HEK293 (cell line): ENCODE measurements around the gene CSMD2.

Experiments
- GLI4 ChIP-seq: fragments of 450-650 bp; formaldehyde crosslinking; IDR thresholded peaks from 2 replicates; pipeline ENCODE4 v1.5.1; 2016; ENCODE audit warnings: missing biosample characterization, missing genetic modification characterization
- SCRT1 ChIP-seq: fragments of 450-650 bp; formaldehyde crosslinking; IDR thresholded peaks from 2 replicates; pipeline ENCODE4 v1.5.1; 2016; ENCODE audit warnings: missing biosample characterization, missing genetic modification characterization, borderline replicate concordance
- SP7 ChIP-seq: fragments of 450-650 bp; formaldehyde crosslinking; IDR thresholded peaks from 2 replicates; pipeline ENCODE4 v1.5.1; 2016; ENCODE audit warnings: missing biosample characterization, missing genetic modification characterization
- ZNF202 ChIP-seq: fragments of 450-650 bp; formaldehyde crosslinking; IDR thresholded peaks from 2 replicates; pipeline ENCODE4 v1.5.1; 2016; ENCODE audit warnings: missing biosample characterization, missing genetic modification characterization, borderline replicate concordance
- ZNF366 ChIP-seq: fragments of 450-650 bp; formaldehyde crosslinking; conservative IDR thresholded peaks from 2 replicates; pipeline ENCODE4 v1.5.1; 2016; ENCODE audit warnings: missing biosample characterization, missing genetic modification characterization
- ZNF530 ChIP-seq: fragments of 450-650 bp; formaldehyde crosslinking; IDR thresholded peaks from 2 replicates; pipeline ENCODE4 v1.5.1; 2016; ENCODE audit warnings: low read depth, missing biosample characterization, missing genetic modification characterization
- ZNF544 ChIP-seq: fragments of 450-650 bp; formaldehyde crosslinking; IDR thresholded peaks from 2 replicates; pipeline ENCODE4 v1.5.0; 2017; ENCODE audit warnings: missing biosample characterization, missing genetic modification characterization
- ZNF571 ChIP-seq: fragments of 450-650 bp; formaldehyde crosslinking; IDR thresholded peaks from 2 replicates; pipeline ENCODE4 v1.5.0; 2017; ENCODE audit warnings: missing biosample characterization, missing genetic modification characterization
- ZSCAN30 ChIP-seq: fragments of 450-650 bp; IDR thresholded peaks from 2 replicates; pipeline ENCODE4 v1.5.1; 2018; ENCODE audit warnings: missing biosample characterization, mild to moderate bottlenecking, missing genetic modification characterization, moderate library complexity
- TF ChIP-seq, protein P1 (sequence below): fragments of 450-650 bp; formaldehyde crosslinking; IDR thresholded peaks from 2 replicates; pipeline ENCODE4 v1.5.1; 2016; ENCODE audit warnings: missing biosample characterization, missing genetic modification characterization
- TF ChIP-seq, protein P2 (sequence below): fragments of 450-650 bp; formaldehyde crosslinking; IDR thresholded peaks from 2 replicates; pipeline ENCODE4 v1.5.1; 2016; ENCODE audit warnings: missing biosample characterization, missing genetic modification characterization

DNA sequence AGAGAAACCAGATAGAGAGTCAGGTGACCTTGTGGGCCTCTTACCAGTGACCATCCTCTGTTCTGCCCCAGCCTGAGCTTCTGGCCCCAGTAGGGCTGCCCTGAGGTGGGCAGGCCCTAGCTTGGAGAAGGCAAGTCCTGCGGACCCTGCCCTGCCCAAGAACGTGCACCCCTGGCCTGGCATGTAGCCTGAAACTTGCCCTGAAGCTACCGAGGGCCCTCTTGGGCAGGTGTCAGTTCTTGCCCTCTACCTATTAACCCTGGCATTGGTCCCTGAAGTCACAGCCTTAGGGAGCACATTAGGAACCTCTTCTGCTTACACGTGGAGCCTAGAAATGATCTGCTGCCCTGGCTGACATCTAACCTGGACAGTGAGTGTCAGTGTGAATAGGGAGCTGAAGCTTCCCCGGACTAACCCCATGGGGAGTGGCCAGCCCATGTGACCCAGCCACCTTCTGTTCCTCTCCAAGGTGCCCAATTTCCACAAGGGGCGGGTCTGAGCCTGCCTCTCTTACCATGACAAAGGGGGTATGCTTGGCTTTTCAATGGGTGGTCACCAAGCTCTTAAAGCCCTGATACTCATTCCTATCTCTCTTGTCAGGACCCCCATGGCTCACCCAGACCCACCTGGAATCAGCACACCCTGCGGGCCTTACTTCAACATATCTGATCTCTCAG is 529.6 kb downstream of the CSMD2 start:
- TF ChIP-seq ZNF530 (tag by site-specific recombination) (no peak), ZNF544 (tag by site-specific recombination) (no peak), GLI4 (tag by site-specific recombination) (no peak), SP7 (tag by site-specific recombination) (no peak), SCRT1 (tag by site-specific recombination) (no peak), ZNF366 (no peak), ZNF202 (tag by site-specific recombination) (no peak), ZSCAN30 (no peak), ZNF571 (tag by site-specific recombination) (no peak)
- TF ChIP-seq, protein P1, sequence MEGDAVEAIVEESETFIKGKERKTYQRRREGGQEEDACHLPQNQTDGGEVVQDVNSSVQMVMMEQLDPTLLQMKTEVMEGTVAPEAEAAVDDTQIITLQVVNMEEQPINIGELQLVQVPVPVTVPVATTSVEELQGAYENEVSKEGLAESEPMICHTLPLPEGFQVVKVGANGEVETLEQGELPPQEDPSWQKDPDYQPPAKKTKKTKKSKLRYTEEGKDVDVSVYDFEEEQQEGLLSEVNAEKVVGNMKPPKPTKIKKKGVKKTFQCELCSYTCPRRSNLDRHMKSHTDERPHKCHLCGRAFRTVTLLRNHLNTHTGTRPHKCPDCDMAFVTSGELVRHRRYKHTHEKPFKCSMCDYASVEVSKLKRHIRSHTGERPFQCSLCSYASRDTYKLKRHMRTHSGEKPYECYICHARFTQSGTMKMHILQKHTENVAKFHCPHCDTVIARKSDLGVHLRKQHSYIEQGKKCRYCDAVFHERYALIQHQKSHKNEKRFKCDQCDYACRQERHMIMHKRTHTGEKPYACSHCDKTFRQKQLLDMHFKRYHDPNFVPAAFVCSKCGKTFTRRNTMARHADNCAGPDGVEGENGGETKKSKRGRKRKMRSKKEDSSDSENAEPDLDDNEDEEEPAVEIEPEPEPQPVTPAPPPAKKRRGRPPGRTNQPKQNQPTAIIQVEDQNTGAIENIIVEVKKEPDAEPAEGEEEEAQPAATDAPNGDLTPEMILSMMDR (tag by site-specific recombination) = no peak
- TF ChIP-seq, protein P2, sequence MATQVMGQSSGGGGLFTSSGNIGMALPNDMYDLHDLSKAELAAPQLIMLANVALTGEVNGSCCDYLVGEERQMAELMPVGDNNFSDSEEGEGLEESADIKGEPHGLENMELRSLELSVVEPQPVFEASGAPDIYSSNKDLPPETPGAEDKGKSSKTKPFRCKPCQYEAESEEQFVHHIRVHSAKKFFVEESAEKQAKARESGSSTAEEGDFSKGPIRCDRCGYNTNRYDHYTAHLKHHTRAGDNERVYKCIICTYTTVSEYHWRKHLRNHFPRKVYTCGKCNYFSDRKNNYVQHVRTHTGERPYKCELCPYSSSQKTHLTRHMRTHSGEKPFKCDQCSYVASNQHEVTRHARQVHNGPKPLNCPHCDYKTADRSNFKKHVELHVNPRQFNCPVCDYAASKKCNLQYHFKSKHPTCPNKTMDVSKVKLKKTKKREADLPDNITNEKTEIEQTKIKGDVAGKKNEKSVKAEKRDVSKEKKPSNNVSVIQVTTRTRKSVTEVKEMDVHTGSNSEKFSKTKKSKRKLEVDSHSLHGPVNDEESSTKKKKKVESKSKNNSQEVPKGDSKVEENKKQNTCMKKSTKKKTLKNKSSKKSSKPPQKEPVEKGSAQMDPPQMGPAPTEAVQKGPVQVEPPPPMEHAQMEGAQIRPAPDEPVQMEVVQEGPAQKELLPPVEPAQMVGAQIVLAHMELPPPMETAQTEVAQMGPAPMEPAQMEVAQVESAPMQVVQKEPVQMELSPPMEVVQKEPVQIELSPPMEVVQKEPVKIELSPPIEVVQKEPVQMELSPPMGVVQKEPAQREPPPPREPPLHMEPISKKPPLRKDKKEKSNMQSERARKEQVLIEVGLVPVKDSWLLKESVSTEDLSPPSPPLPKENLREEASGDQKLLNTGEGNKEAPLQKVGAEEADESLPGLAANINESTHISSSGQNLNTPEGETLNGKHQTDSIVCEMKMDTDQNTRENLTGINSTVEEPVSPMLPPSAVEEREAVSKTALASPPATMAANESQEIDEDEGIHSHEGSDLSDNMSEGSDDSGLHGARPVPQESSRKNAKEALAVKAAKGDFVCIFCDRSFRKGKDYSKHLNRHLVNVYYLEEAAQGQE (tag by site-specific recombination) = no peak
